Mucosa of stomach (tissue), 1 donor: ENCODE results near the gene ZNF230.

ENCODE experiments used
- H3K27me3 ChIP-seq: one replicate; pipeline ENCODE4 v1.7.0; 2013; ENCODE audit warnings: mild to moderate bottlenecking, low read length; ENCODE audit not compliant: control insufficient read depth, insufficient read depth
- H3K36me3 ChIP-seq: one replicate; pipeline ENCODE4 v1.7.0; 2013; ENCODE audit warnings: low read length; ENCODE audit not compliant: control insufficient read depth, insufficient read depth
- H3K4me1 ChIP-seq: one replicate; pipeline ENCODE4 v1.7.0; 2013; ENCODE audit warnings: mild to moderate bottlenecking, low read length; ENCODE audit not compliant: control insufficient read depth, insufficient read depth
- H3K4me3 ChIP-seq: one replicate; pipeline ENCODE4 v1.7.0; 2013; ENCODE audit warnings: low read length
- H3K9ac ChIP-seq: one replicate; pipeline ENCODE4 v1.7.0; 2013; ENCODE audit warnings: mild to moderate bottlenecking, low read length, moderate library complexity
- H3K9me3 ChIP-seq: one replicate; pipeline ENCODE4 v1.7.0; 2013; ENCODE audit warnings: mild to moderate bottlenecking, low read length, moderate library complexity; ENCODE audit not compliant: control insufficient read depth
- donor health status: Pancreatic carcinoma.

The ZNF230 gene

GRCh38 chr19:44051650-44052402 lies 49.1 kb downstream of the ZNF230 start, which contains the start of gene ZNF223:
Gene ZNF223 (plus strand): TSS chr19:44052036. CDS start chr19:44055177, 3,141 bp downstream.
- no peaks in the 10 kb centered on the region for H3K36me3 ChIP-seq

GRCh38 chr19:44055870-44056269 lies 53.1 kb downstream of the ZNF230 start:
- Histone ChIP-seq H3K9ac (no peak overlapping the region), H3K4me3 (no peak overlapping the region), H3K27me3 (no peaks in the 10 kb centered on the region), H3K4me1 (no peaks in the 10 kb centered on the region), H3K9me3 (no peaks in the 10 kb centered on the region), H3K36me3 (no peaks in the 10 kb centered on the region)

More at GRCh38 chr19:44051650-44052402, 49.1 kb downstream of the ZNF230 start, which contains the start of gene ZNF223:
- Histone ChIP-seq H3K27me3 (no peaks in the 10 kb centered on the region), H3K4me1 (no peaks in the 10 kb centered on the region), H3K9me3 (no peaks in the 10 kb centered on the region), H3K4me3 (peak within 1 kb of the TSS; percentile 97), H3K9ac (peak within 1 kb of the TSS; percentile 66)

DNA sequence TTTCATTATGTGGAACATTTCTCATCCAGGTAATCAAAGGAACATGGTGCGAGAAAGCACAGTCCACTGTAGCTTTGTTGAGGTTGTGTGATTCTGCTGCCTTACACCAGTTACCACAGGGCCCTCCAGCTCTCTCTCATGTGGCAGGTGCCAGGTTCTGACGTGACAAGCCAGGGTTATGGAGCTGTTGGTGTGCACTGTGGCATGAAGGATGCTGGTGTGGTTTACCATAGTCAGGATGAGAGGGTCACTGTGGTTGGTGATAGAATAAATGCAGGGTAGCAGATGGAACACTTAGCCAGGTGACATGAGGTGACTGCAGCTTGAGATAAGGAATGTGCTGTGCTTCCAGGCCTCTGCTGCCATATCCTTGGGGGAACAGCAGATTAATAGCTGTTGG lies 56.5 kb downstream of the ZNF230 start:
- no peaks in the 10 kb centered on the region for H3K36me3 ChIP-seq
- H3K27me3 ChIP-seq, result no peaks in the 10 kb centered on the region
- no peak overlapping the region for H3K9ac ChIP-seq
- H3K9me3 ChIP-seq, result no peaks in the 10 kb centered on the region
- no peak overlapping the region for H3K4me3 ChIP-seq
- H3K4me1 ChIP-seq, result no peaks in the 10 kb centered on the region

DNA sequence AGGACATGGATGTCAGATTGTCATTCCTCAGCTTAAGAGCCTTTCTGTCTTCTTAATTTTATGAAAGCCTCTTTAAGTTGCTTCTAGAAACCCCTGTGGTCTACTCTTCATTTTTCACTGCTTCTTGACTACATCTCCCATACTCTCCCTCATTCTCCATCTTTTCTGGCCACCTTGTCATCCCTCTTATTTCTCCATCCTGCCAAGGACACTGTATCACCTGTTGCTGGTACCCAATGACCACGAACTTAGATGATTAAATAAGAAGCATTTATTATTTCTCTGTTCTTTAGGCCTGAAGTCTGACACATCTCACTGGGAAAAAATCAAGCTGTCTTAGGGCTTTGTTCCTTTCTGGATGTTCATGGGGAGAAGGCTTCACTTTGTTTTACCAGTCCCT lies 58.3 kb downstream of the ZNF230 start:
- no peaks in the 10 kb centered on the region for H3K27me3 ChIP-seq
- H3K9me3 ChIP-seq, result peaks cover 5% of the 10 kb centered on the region
- H3K4me3 ChIP-seq, result no peak overlapping the region
- no peak overlapping the region for H3K9ac ChIP-seq
- H3K36me3 ChIP-seq, result peaks cover 5% of the 10 kb centered on the region
- H3K4me1 ChIP-seq, result no peaks in the 10 kb centered on the region
